CD4-positive, alpha-beta T cell treated with Interleukin-17A for 4 hours (primary cell): ENCODE results near the gene CCDC112.
A peak's percentile ranks its signal among the peaks of the same experiment; 100 is the strongest.
"Not testable (repeated sequence)": the region's sequence is repeated elsewhere in the genome, so short reads cannot be mapped to it uniquely, and the experiment has no call there.

ENCODE experiments used
- DNase-seq: peaks from one replicate; pipeline ENCODE4 v3.0.0-alpha.2; 2020; ENCODE audit warnings: mixed read lengths

Gene CCDC112, protein sequence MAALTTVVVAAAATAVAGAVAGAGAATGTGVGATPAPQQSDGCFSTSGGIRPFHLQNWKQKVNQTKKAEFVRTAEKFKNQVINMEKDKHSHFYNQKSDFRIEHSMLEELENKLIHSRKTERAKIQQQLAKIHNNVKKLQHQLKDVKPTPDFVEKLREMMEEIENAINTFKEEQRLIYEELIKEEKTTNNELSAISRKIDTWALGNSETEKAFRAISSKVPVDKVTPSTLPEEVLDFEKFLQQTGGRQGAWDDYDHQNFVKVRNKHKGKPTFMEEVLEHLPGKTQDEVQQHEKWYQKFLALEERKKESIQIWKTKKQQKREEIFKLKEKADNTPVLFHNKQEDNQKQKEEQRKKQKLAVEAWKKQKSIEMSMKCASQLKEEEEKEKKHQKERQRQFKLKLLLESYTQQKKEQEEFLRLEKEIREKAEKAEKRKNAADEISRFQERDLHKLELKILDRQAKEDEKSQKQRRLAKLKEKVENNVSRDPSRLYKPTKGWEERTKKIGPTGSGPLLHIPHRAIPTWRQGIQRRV

GRCh38 chr5:115296124-115297022 is at the start of gene CCDC112:
Gene CCDC112 (minus strand): TSS chr5:115296654. CDS start chr5:115296543, 111 bp downstream.
- DNase-seq = peak; percentile 93

GRCh38 chr5:115345344-115345743 is 48.9 kb upstream of the CCDC112 start:
- no peak for DNase-seq

- DNase-seq = no peak
Observed at GRCh38 chr5:115343855-115344254, 47.4 kb upstream of the CCDC112 start.

GRCh38 chr5:115342590-115343377 is 46.3 kb upstream of the CCDC112 start:
- DNase-seq = no peak

- no peak for DNase-seq
Observed at GRCh38 chr5:115341745-115342144, 45.3 kb upstream of the CCDC112 start.

DNA sequence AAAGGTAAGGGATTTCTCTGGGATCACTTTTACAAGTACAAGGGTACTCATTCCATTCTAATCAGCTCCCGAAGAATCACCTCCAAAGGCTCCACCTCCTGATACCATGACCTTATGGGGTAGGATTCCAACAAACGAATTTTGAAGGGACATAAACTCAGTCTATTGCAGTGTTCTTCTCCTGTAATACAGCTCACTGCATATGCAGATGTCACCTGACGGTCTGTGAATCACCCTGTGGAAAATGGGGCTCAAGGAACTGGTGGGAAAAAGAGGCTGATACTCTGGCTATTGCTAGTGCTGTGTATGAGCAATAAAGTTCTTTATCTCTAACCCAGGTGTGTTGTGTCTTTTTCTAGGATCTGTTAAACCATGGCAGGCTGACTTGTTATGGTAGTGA is 42.4 kb upstream of the CCDC112 start:
- no peak for DNase-seq

DNA sequence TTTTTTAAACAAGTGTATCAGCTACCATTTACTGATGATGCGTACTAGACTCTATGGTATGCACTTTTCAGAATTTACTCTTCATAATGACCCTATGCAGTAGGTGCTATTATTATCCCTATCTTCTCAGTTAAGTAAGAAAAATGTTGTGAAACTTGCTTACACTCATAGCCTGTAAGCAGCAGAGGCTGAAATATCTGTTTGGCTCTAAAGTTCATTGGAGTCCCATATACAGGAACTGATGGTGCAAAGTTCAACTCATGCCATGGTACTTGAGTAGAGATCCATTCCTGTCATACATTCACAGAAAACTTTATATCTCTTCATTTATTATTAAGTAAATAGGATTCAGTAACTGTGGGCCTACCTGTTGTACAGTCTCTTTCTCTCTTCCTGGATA is 41.4 kb upstream of the CCDC112 start:
- DNase-seq = no peak

- DNase-seq = no peak
Observed at GRCh38 chr5:115336964-115337363, 40.5 kb upstream of the CCDC112 start.

DNA sequence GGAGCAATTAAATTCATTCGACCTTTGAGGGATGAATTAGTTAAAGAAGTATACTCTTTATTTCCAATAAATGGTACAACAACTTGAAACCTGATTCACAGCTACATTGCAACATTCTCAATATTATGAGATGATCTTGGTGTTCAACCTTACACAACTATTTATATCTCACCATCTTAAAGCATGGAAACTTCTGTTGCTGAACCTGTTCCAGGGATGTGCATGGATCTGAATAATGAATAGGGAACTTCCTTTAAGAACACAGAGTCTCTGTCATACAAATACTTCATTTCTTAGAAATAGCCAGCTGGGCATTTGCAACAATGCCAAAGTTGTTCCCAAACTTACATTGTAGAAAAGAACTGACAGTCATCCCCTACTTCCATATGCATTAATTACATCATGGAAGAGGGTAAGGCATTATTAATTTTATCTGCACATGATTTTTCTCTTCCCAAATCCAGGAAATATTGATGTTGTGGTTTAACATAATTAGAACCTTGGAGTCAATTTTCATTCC is 39.8 kb upstream of the CCDC112 start:
- DNase-seq = no peak

DNA sequence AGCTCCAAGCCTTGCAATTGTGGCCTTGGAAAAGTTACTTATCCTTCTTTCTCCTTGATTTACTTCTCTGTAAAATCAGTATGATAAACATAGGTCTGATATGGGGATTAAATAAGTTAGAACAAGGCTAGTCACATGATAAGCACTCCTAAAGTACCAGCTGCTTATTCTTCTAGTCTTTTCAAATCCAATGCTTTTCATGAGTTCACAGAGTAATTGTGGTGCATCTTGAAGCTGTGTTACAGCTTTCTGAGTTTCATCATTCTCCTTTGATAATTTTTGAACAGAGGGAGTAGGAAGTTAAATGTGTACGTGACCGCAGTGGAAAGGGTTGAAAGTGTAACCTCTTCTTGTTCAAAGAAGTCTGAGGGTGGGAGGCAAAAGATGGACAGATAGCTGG is 38.8 kb upstream of the CCDC112 start:
- no peak for DNase-seq

DNA sequence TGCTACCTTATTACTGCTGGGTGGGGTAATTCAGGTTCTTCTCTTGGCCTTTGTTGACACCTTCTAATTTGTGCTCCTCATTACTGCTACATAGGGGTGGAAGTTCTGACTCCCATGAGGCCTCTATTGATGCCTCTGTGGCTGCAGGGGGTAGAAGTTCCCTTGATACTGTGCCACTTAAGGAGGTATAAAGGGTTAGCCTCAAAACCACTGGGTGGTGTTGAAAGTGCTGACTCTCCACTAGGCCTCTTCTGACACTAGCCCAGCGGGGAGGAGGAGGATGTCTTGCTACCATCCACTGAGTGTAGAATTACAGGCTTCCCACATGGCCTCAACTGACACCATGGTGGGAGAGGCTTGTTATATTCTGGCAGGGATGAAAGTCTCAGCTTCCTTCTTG is 36.7 kb upstream of the CCDC112 start:
- DNase-seq = no peak

GRCh38 chr5:115330830-115331229 is 34.4 kb upstream of the CCDC112 start:
- DNase-seq = no peak

GRCh38 chr5:115329475-115329874 is 33.0 kb upstream of the CCDC112 start:
- no peak for DNase-seq

DNA sequence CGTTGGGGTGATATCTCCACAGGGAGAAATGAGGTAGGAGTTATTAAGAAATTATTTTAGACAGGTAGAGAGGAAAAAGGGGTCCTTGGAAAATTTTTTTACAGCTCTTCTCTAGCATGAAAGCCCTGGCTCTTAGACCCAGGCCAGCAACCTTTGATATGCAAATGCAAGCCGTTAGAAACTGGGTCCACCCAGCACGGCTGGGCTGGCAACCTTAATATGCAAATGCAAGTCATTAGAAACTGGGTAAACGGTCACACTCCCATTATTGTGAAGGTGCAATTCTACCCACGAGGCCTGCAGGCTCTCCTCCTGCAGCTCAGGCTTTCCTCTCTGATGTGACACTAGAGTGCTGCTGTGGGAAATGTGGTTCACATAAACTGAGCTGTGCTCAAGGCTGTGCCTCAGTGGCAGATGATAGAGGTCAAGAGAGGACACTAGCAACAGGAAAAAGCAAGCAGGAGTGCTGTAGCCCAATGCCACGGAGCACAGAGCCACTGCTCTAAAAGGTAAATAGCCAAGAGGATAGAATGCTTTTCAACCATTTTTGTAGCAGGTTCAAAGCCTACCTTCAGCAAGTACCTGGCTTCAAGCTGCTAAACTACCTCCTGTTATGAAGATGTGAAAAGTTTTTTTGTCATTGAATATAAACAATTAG is 32.3 kb upstream of the CCDC112 start:
- DNase-seq = not testable (repeated sequence)

DNA sequence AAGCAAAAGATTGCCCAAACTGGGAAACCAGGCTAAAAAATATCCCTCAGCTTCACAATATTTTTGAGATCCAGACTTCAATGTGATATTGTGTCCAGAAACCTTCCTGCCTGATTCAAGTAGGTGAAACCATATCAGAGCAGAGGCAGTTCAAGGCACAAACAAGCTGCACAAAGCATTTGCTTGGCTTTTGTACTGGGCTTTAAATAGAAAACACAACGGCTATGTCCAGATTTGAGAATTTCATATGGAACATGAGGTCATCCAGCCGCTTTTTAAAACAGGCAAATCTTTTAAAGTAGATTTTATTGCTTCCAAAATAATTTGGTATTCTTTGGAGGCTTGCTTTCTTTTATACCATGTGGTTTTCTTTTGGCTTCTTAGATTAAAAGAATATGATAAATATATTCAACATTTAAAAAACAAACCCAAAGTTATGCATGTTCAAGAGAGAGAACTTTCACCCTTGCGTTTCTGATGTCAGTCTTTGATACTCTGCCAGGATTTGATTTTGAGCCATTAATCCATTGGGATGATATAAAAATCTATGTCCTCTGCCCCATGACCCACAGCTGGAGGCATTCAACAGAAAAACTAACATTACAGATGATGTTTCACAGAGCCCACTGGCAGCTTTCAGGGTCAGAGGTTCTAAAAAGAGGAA is 29.0 kb upstream of the CCDC112 start:
- DNase-seq = no peak

- no peak for DNase-seq
Observed at GRCh38 chr5:115324021-115324420, 27.6 kb upstream of the CCDC112 start.

DNA sequence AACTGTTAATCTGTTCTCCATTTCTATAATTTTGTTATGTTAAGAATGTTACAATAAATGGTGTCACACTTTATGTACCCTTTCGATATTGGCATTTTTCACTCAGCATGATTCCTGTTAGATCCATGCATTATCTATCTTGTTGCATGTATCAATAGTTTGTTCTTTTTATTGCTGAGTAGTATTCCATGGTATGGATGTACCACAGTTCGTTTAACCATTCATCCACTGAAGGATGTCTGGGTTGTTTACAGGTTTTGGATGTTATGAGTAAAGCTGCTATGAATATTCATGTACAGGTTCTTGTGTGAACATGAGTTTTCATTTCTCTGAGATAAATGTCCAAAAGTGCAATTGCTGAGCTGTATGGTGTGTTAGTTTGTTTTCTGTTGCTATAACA is 26.3 kb upstream of the CCDC112 start:
- no peak for DNase-seq

DNA sequence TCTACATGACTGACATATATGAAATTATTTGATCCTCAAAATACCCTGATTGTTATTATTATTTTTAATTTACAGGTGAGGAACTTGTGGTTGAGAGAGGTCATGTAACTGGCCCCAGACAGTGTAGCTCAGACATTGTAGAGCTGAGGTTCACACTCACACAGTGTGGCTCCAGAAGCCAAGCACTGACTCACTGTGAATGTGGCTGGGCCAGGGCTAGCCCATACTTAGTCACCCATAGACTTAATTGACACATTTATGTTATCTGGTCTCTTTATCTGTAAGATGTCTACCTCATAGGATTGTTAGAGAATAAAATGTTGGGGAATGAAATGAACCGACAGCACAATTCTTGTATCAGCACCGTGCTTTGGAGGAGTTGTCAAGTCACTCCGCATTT is 24.9 kb upstream of the CCDC112 start:
- no peak for DNase-seq

- no peak for DNase-seq
Observed at GRCh38 chr5:115320515-115320914, 24.1 kb upstream of the CCDC112 start.

DNA sequence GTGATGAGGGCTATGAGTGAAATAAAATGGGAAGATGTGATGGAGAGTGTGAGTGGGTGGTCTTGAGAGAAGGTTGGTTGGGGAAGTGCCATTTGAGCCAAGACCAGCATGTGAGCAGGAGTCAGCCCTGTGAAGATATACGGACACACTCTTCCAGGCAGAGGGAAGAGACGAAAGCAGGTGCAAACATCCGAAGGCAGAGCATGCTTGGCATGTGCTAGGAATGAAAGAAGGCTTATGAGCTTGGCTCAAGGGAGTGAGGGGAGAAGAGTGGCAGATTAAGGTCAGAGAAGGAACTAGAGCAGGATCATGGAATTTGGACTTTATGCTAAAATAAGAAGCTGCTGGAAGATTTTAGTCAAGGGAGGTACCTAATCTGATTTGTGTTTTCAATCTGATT is 23.6 kb upstream of the CCDC112 start:
- DNase-seq = no peak

GRCh38 chr5:115319007-115319406 is 22.6 kb upstream of the CCDC112 start:
- no peak for DNase-seq
